NCI-H446 treated with DMSO at 0.1 percent for 48 hours (cell line): ENCODE measurements around the gene AQP11.
A peak's percentile ranks its signal among the peaks of the same experiment; 100 is the strongest.
"Not testable (repeated sequence)": the region's sequence is repeated elsewhere in the genome, so short reads cannot be mapped to it uniquely, and the experiment has no call there.

Source experiments
- DNase-seq: peaks from one replicate; lab custom pipeline; 2025; lab: John Stamatoyannopoulos, UW

The AQP11 gene

GRCh38 chr11:77592727-77593126 lies 3.0 kb downstream of the AQP11 start:
- DNase-seq: no peak

GRCh38 chr11:77593883-77594282 lies 4.1 kb downstream of the AQP11 start:
- no peak for DNase-seq

- no peak for DNase-seq
Observed at GRCh38 chr11:77596626-77597025, 6.9 kb downstream of the AQP11 start.

DNA sequence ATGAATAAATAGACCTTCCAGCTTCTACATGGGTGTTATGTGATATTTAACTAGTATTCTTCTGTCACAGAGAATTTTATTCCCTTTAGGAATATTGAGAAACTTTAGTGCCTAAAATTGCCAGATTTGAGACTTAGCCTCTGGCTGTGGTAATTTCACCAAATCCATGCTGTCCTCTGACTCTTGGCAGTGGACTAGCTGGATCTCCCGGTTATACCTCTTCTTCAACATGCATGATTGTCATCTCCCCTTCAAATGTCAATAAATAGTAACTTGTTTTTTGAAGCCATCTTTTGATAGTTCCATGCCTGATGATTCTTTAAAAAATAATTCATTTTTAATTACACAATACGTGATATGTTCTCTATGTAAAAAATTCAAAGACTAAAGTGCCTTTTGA lies 8.4 kb downstream of the AQP11 start:
- no peak for DNase-seq

DNA sequence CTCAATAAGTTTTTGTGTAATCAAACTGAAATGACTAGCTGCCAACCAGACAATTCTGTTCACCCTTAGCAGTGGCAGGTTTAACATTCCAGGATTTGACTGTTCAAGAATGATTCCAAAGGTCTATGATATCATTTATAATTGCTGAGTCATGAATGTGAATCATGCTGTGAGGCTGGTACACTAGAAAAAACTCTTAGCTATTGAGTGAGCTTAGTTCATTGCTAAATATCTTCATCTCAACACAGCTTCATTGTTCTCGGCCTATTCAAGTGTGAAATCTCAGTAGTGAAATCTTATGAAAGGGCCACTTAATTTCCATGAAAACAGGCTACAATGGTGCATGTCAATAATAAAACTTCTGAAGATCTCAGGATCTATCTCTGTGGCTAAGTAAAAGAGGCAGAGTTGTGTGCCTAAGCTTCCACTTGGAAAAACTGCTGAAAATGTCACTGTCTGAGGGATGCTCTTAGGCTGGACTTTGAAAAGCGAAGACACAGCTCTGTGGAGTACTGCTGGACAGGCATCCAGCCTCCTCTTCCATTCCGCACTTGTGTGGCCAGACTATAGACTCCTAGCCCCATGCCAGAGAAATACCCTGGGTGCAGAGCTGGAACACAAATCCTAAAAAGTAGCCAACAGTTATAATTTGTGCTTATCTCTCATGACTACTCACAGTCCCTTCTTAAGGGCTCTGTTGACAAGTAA lies 12.8 kb downstream of the AQP11 start:
- DNase-seq: no peak

DNA sequence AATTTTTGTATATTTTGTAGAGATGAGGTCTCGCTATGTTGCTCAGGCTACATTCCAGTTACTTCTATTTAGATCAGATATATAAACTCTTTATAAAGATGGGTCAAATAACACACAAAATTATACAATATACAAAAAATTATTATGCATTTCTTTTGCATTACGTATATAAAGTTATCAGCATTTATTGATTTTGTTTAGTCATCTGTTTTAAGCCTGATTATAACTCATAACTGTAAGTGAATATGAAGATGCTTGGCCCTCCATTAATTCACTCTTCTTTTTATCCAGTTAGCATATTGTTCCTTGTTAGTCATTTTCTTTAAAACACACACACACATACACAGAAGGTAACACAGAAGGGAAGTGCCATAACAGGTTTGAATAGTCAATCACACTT lies 14.5 kb downstream of the AQP11 start:
- no peak for DNase-seq

DNA sequence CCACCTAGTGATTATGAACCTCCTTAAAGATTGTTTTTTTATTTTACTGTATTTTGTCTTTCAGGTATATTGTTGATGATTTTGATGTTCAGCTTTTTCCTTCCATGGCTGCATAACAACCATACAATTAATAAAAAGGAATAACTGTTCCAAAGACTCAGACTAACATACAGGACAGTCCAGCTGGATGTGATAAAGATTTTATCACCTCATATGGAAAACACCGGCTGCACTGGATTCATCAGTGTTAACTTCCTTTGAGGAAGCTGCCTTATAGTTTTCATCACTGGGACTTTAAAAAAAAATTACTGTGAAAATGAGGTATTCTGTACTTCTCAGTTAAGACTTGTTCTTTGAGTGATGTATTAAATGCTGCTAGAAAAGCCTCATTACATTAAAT lies 19.5 kb downstream of the AQP11 start:
- no peak for DNase-seq

DNA sequence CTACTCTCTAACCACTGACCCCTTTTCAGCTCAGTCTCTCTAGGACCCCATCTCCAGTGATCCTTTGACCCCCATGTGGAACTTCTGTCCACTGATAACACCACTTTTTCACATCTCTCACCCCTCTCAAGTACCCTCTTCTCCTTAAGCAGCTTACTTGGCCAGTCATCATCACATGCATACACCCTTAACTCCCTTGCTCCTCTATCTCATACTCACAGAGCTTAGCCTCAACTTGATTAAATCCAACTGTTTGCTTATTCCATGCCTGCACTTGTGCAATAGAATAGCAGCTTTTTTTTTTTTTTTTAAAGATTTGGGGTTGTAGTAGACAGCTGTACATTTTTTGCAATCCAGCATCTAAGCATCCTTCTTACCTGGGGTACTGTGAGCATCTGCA lies 22.2 kb downstream of the AQP11 start:
- no peak for DNase-seq

- DNase-seq: no peak
Observed at GRCh38 chr11:77617892-77618291, 28.1 kb downstream of the AQP11 start.

- DNase-seq: no peak
Observed at GRCh38 chr11:77619576-77620198, 29.9 kb downstream of the AQP11 start.

DNA sequence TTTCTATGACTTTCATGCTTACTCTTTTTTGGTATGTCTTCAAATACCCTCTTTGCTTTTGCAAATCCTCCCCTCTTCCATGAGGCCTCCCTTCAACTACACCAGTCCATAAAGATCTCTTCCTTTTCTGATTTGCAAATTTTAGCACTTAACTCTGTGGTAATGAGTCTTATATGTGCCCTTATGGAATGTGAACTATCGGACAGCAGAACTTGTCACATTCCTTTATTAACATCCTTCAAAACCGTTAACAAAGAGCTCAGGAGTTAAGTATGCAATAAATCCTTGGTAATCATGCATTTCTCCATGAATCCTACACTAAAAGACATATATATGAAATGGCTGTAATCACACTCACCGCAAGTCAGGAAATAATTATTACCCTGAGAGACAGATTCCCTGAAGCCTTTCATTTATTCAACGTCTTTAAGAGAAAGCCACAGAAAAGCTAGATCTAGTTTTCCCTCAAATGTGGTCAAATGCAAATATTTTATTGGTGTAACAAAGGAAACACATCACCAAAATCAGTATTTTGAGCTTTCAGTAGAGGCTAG lies 40.5 kb downstream of the AQP11 start:
- no peak for DNase-seq

GRCh38 chr11:77633926-77634325 lies 44.2 kb downstream of the AQP11 start:
- DNase-seq: not testable (repeated sequence)

- no peak for DNase-seq
Observed at GRCh38 chr11:77636731-77637344, 47.1 kb downstream of the AQP11 start.

GRCh38 chr11:77637345-77638165 lies 47.8 kb downstream of the AQP11 start, which contains the start of gene CLNS1A:
Gene CLNS1A (minus strand): TSS chr11:77637794. CDS start chr11:77637714, 80 bp downstream.
- peak; percentile 84 for DNase-seq

GRCh38 chr11:77642228-77642627 lies 52.5 kb downstream of the AQP11 start:
- no peak for DNase-seq

DNA sequence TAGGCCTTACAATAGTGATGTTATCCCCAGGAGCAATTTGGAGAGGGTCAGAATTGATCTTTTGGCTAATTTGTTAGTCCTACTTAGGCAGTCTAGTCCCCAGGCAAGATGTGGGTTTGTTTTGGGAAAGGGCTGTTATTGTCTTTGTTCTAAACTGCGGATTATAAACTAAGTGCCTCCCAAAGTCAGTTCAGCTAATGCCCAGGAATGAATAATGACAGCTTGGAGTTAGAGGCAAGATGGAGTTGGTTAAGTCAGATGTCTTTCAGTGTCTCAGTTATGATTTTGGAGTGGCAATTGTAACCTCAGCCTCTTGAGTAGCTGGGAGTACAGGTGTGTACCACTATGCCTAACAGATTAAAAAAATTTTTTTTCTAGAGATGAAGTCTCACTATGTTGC lies 55.1 kb downstream of the AQP11 start:
- no peak for DNase-seq

GRCh38 chr11:77647654-77648305 lies 58.0 kb downstream of the AQP11 start:
- DNase-seq: no peak

DNA sequence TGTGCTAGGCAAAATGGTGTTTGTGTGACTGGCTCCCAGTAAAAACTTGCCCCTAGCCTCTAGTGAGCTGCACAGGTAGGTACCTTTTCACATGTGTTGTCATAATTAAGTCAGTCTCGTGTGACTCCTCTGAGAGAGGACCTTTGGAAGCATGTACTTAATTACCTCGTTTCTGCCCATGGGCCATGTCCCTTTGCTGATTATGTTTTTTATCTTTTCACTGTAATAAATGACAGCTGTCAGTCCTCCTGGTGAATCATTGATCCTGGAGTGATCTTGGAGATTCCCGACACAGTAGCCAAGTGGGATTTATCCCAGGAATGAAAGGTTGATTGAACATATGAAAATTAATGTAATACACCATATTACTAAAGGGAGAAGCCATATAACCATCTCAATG lies 60.4 kb downstream of the AQP11 start:
- DNase-seq: no peak

- no peak for DNase-seq
Observed at GRCh38 chr11:77654770-77655434, 65.1 kb downstream of the AQP11 start.

GRCh38 chr11:77656362-77656761 lies 66.6 kb downstream of the AQP11 start:
- no peak for DNase-seq
